Neuronal stem cell (in vitro differentiated cells): ENCODE data around the gene MC2R.

Experiments
- DNase-seq: peaks from one replicate; pipeline ENCODE4 v3.0.0-alpha.2; 2013; ENCODE audit warnings: low spot score
- H2AFZ ChIP-seq: one replicate; pipeline ENCODE4 v1.6.1; 2013; ENCODE audit warnings: mild to moderate bottlenecking, low read length, inconsistent platforms
- H2AK5ac ChIP-seq: 2 replicates; pipeline ENCODE4 v1.6.1; 2013; ENCODE audit warnings: low read depth, mild to moderate bottlenecking, inconsistent platforms, low read length, moderate library complexity, mixed read lengths
- H2BK120ac ChIP-seq: 2 replicates; pipeline ENCODE4 v1.6.1; 2013; ENCODE audit warnings: low read depth, mild to moderate bottlenecking, inconsistent platforms, low read length, moderate library complexity, mixed read lengths
- H2BK12ac ChIP-seq: one replicate; pipeline ENCODE4 v1.6.1; 2013; ENCODE audit warnings: low read length, inconsistent platforms
- H2BK15ac ChIP-seq: 2 replicates; pipeline ENCODE4 v1.6.1; 2013; ENCODE audit warnings: mild to moderate bottlenecking, low read length, inconsistent platforms, mixed read lengths
- H2BK5ac ChIP-seq: one replicate; pipeline ENCODE4 v1.6.1; 2013; ENCODE audit warnings: inconsistent platforms, mild to moderate bottlenecking, low read length, moderate library complexity
- H3K14ac ChIP-seq: one replicate; pipeline ENCODE4 v1.6.1; 2013; ENCODE audit warnings: low read length, inconsistent platforms
- H3K18ac ChIP-seq: 2 replicates; pipeline ENCODE4 v1.6.1; 2013; ENCODE audit warnings: low read length, inconsistent platforms
- H3K23ac ChIP-seq: 2 replicates; pipeline ENCODE4 v1.6.1; 2013; ENCODE audit warnings: low read depth, mild to moderate bottlenecking, mixed read lengths, low read length, inconsistent platforms; ENCODE audit not compliant: poor library complexity
- H3K27ac ChIP-seq: replicated peaks from 3 replicates; pipeline ENCODE4 v1.5.1; 2013; ENCODE audit warnings: low read length, inconsistent platforms
- H3K27me3 ChIP-seq, 3 experiments: 2 replicates each; pipeline ENCODE4 v1.6.1; 2013; ENCODE audit warnings: low read length in 3 of 3, mild to moderate bottlenecking in 2 of 3, inconsistent platforms in 1 of 3, low read depth in 1 of 3, mixed read lengths in 1 of 3, moderate library complexity in 1 of 3; ENCODE audit not compliant: control insufficient read depth in 3 of 3, insufficient read depth in 3 of 3
- H3K36me3 ChIP-seq, 2 donors: replicated peaks in 1 of 2; 2 replicates each; pipeline ENCODE4 v1.6.1; 2013; ENCODE audit warnings: low read length in 2 of 2; ENCODE audit not compliant: control insufficient read depth in 2 of 2, insufficient read depth in 2 of 2
- H3K4ac ChIP-seq: 2 replicates; pipeline ENCODE4 v1.6.1; 2013; ENCODE audit warnings: inconsistent platforms, mild to moderate bottlenecking, low read length, moderate library complexity
- H3K4me1 ChIP-seq, 2 donors: 1 replicate in 1 of 2; 2 replicates in 1 of 2; pipeline ENCODE4 v1.6.1; 2013; ENCODE audit warnings: low read length in 2 of 2, low read depth in 1 of 2; ENCODE audit not compliant: control insufficient read depth in 2 of 2, insufficient read depth in 1 of 2
- H3K4me2 ChIP-seq: one replicate; pipeline ENCODE4 v1.6.1; 2013; ENCODE audit warnings: mild to moderate bottlenecking, low read length, inconsistent platforms; ENCODE audit not compliant: insufficient read depth, poor library complexity, severe bottlenecking
- H3K4me3 ChIP-seq, 2 donors: 2 replicates each; pipeline ENCODE4 v1.5.1; 2013; ENCODE audit warnings: low read length in 2 of 2, mild to moderate bottlenecking in 2 of 2, inconsistent platforms in 1 of 2, moderate library complexity in 1 of 2
- H3K79me1 ChIP-seq: one replicate; pipeline ENCODE4 v1.6.1; 2013; ENCODE audit warnings: low read depth, mild to moderate bottlenecking, inconsistent platforms, low read length, moderate library complexity
- H3K9ac ChIP-seq: one replicate; pipeline ENCODE4 v1.6.1; 2013; ENCODE audit warnings: mild to moderate bottlenecking, low read depth, low read length, inconsistent platforms; ENCODE audit not compliant: poor library complexity
- H3K9me3 ChIP-seq, 2 donors: replicated peaks in 1 of 2; 2 replicates each; pipeline versions ENCODE3 to v1.6.1; 2013; ENCODE audit warnings: low read length in 2 of 2, mild to moderate bottlenecking in 2 of 2, inconsistent platforms in 1 of 2, low read depth in 1 of 2, mixed read lengths in 1 of 2, moderate library complexity in 1 of 2; ENCODE audit not compliant: control insufficient read depth in 2 of 2, insufficient read depth in 1 of 2
- H4K8ac ChIP-seq: one replicate; pipeline ENCODE4 v1.6.1; 2013; ENCODE audit warnings: low read depth, mild to moderate bottlenecking, inconsistent platforms, low read length, moderate library complexity
- H4K91ac ChIP-seq: one replicate; pipeline ENCODE4 v1.6.1; 2013; ENCODE audit warnings: low read length, low read depth, mild to moderate bottlenecking, inconsistent platforms; ENCODE audit not compliant: poor library complexity
- WGBS, 2 donors: extraction: QIAGEN DNeasy Blood & Tissue Kit; methylation state at CpG; one replicate each; pipeline ENCODE4 v1.1.7; 2013; ENCODE audit warnings: missing lambda C conversion rate in 2 of 2, mixed read lengths in 1 of 2; ENCODE audit not compliant: insufficient read length in 2 of 2, insufficient replicate concordance in 1 of 2; ENCODE audit errors: extremely low coverage in 2 of 2; 5-methylcytosine and 5-hydroxymethylcytosine counted together

MC2R gene

DNA sequence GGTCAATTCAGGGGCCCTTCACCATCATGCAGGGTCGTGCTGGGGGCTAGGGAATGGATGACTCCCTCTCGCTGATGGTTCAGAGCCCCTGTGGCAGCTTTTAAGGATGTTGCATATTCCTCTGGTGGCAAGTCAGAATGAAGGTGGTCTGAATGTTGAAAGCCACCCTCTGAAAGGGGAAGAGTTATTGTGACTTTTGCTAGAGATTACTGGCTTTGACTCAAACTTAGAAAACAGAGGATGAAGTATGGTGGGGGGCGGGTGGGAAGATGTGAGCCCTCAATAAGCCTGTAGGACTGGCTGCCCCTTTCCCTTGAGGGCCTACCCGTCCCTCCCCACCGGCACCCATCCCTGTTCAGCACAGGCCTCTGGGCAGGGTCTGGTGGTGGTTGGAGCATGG lies 23.2 kb downstream of the MC2R start:
- no peaks in the 10 kb centered on the region for H3K36me3 ChIP-seq
- WGBS, 2 donors: no CpG with 5 or more reads among the region's 5 CpGs
- peaks cover 0 to 1% of the 10 kb centered on the region in 2 donors for H3K4me1 ChIP-seq
- H2BK15ac ChIP-seq: no peak overlapping the region
- no peak for DNase-seq
- no peak overlapping the region for H3K9ac ChIP-seq
- H3K79me1 ChIP-seq: no peaks in the 10 kb centered on the region
- H4K91ac ChIP-seq: no peak overlapping the region
- no peaks in the 10 kb centered on the region for H3K9me3 ChIP-seq
- H3K4ac ChIP-seq: no peak overlapping the region
- H2BK5ac ChIP-seq: no peak overlapping the region
- no peak overlapping the region for H2BK120ac ChIP-seq
- H3K4me3 ChIP-seq: no peak overlapping the region
- H2AK5ac ChIP-seq: no peak overlapping the region
- H2AFZ ChIP-seq: no peak overlapping the region
- H3K23ac ChIP-seq: no peak overlapping the region
- no peak overlapping the region for H4K8ac ChIP-seq
- no peak overlapping the region for H2BK12ac ChIP-seq
- H3K27me3 ChIP-seq: no peaks in the 10 kb centered on the region
- H3K27ac ChIP-seq: no peak overlapping the region
- peak overlapping the region; percentile 77 for H3K18ac ChIP-seq
- no peak overlapping the region for H3K14ac ChIP-seq
- H3K4me2 ChIP-seq: no peak overlapping the region

- no peak overlapping the region for H3K4ac ChIP-seq
- DNase-seq: no peak
- no peak overlapping the region for H2AK5ac ChIP-seq
- H3K4me3 ChIP-seq: no peak overlapping the region
- peaks cover 0 to 1% of the 10 kb centered on the region in 2 donors for H3K4me1 ChIP-seq
- H3K23ac ChIP-seq: no peak overlapping the region
- H3K18ac ChIP-seq: no peak overlapping the region
- H3K36me3 ChIP-seq: no peaks in the 10 kb centered on the region
- no peak overlapping the region for H2BK15ac ChIP-seq
- H4K8ac ChIP-seq: no peak overlapping the region
- no peak overlapping the region for H3K4me2 ChIP-seq
- no peak overlapping the region for H2BK12ac ChIP-seq
- H2AFZ ChIP-seq: no peak overlapping the region
- no peak overlapping the region for H2BK5ac ChIP-seq
- H3K14ac ChIP-seq: no peak overlapping the region
- WGBS, 2 donors: no CpG with 5 or more reads among the region's 8 CpGs
- H3K9ac ChIP-seq: no peak overlapping the region
- no peak overlapping the region for H3K27ac ChIP-seq
- H3K79me1 ChIP-seq: no peaks in the 10 kb centered on the region
- H3K9me3 ChIP-seq: no peaks in the 10 kb centered on the region
- H3K27me3 ChIP-seq: no peaks in the 10 kb centered on the region
- H2BK120ac ChIP-seq: no peak overlapping the region
- no peak overlapping the region for H4K91ac ChIP-seq
These were observed 24.5 kb downstream of the MC2R start for GRCh38 chr18:13890761-13891361.

GRCh38 chr18:13889671-13890070 lies 25.7 kb downstream of the MC2R start:
- H3K9ac ChIP-seq: no peak overlapping the region
- peaks cover 0 to 1% of the 10 kb centered on the region in 2 donors for H3K4me1 ChIP-seq
- H2AK5ac ChIP-seq: no peak overlapping the region
- H4K8ac ChIP-seq: no peak overlapping the region
- no peak overlapping the region for H3K4me2 ChIP-seq
- H2BK15ac ChIP-seq: no peak overlapping the region
- H3K9me3 ChIP-seq: no peaks in the 10 kb centered on the region
- no peak overlapping the region for H2BK120ac ChIP-seq
- no peak overlapping the region for H3K4me3 ChIP-seq
- DNase-seq: no peak
- H4K91ac ChIP-seq: no peak overlapping the region
- H3K18ac ChIP-seq: no peak overlapping the region
- WGBS, 2 donors: no CpG with 5 or more reads among the region's 2 CpGs
- no peak overlapping the region for H2BK12ac ChIP-seq
- no peaks in the 10 kb centered on the region for H3K27me3 ChIP-seq
- H3K23ac ChIP-seq: no peak overlapping the region
- H3K36me3 ChIP-seq: no peaks in the 10 kb centered on the region
- no peak overlapping the region for H2BK5ac ChIP-seq
- no peak overlapping the region for H2AFZ ChIP-seq
- no peaks in the 10 kb centered on the region for H3K79me1 ChIP-seq
- H3K4ac ChIP-seq: no peak overlapping the region
- no peak overlapping the region for H3K14ac ChIP-seq
- H3K27ac ChIP-seq: no peak overlapping the region

GRCh38 chr18:13888191-13888716 lies 27.1 kb downstream of the MC2R start:
- Histone ChIP-seq H2AK5ac (no peak overlapping the region), H3K27ac (no peak overlapping the region), H2BK12ac (no peak overlapping the region)

More at GRCh38 chr18:13888191-13888716, 27.1 kb downstream of the MC2R start:
- no peaks in the 10 kb centered on the region for H3K79me1 ChIP-seq
- no peak overlapping the region for H3K23ac ChIP-seq
- H2BK120ac ChIP-seq: no peak overlapping the region
- no peaks in the 10 kb centered on the region for H3K9me3 ChIP-seq
- no peaks in the 10 kb centered on the region for H3K36me3 ChIP-seq
- no peaks in the 10 kb centered on the region for H3K27me3 ChIP-seq
- no peak overlapping the region for H3K4me2 ChIP-seq
- H2AFZ ChIP-seq: no peak overlapping the region
- H2BK15ac ChIP-seq: no peak overlapping the region
- no peak overlapping the region for H3K9ac ChIP-seq
- no peak overlapping the region for H4K91ac ChIP-seq
- no peak overlapping the region for H3K14ac ChIP-seq
- no peak overlapping the region for H4K8ac ChIP-seq
- no peak overlapping the region for H3K4ac ChIP-seq
- H3K4me1 ChIP-seq: peaks cover 0 to 1% of the 10 kb centered on the region in 2 donors
- H3K18ac ChIP-seq: no peak overlapping the region
- no peak for DNase-seq
- H2BK5ac ChIP-seq: no peak overlapping the region
- H3K4me3 ChIP-seq: no peak overlapping the region
- no CpG with 5 or more reads among the region's 5 CpGs for WGBS, 2 donors
